IMR-90 (cell line): ENCODE data around the gene DUXB. TPM values are rescaled to one million over a fixed set of nuclear protein-coding genes. Genes with fewer than 3 reads are reported as not detected.

Source experiments
- ATAC-seq: fragments of 200-7000 bp; cut with Tn5 transposase; 2 replicates; pipeline ENCODE4 v1.9.1; 2020; ENCODE audit warnings: low read depth, mild to moderate bottlenecking, moderate library complexity
- BruUV-seq: library from RNA; stranded (reverse); fragments of 400-500 nt; replicated peaks from 2 replicates; lab custom pipeline; 2021; lab: Mats Ljungman, UMichigan
- CTCF ChIA-PET: fragments of 300-600 bp; formaldehyde crosslinking; extraction: SDS; loops from one replicate; lab custom pipeline; 2021; ENCODE audit warnings: antibody characterized with exemption; lab: Yijun Ruan, JAX
- POLR2A ChIA-PET: fragments of 300-600 bp; sonication (Branson Sonifier 250); formaldehyde crosslinking; loops from one replicate; lab custom pipeline; 2022; ENCODE audit warnings: antibody characterized with exemption; ENCODE audit not compliant: unreplicated experiment; lab: Charles Lee
- DNase-seq: peaks from one replicate; pipeline ENCODE4 v3.0.0; 2013
- H2AFZ ChIP-seq: replicated peaks from 2 replicates; pipeline ENCODE3; 2013; ENCODE audit warnings: low read length, mild to moderate bottlenecking; ENCODE audit not compliant: poor library complexity
- H2AK5ac ChIP-seq: 2 replicates; pipeline ENCODE4 v1.6.1; 2013; ENCODE audit warnings: low read depth, low read length, inconsistent platforms
- H2AK9ac ChIP-seq: replicated peaks from 2 replicates; pipeline ENCODE3; 2013; ENCODE audit warnings: mild to moderate bottlenecking, low read depth, low read length, moderate library complexity; ENCODE audit not compliant: poor library complexity
- H2BK120ac ChIP-seq: 2 replicates; pipeline ENCODE4 v1.6.1; 2013; ENCODE audit warnings: low read depth, low read length, inconsistent platforms
- H2BK15ac ChIP-seq: 3 replicates; pipeline ENCODE4 v1.6.1; 2013; ENCODE audit warnings: low read depth, low read length, inconsistent platforms
- H2BK20ac ChIP-seq: 2 replicates; pipeline ENCODE4 v1.6.1; 2013; ENCODE audit warnings: low read depth, mild to moderate bottlenecking, inconsistent platforms, low read length, moderate library complexity
- H2BK5ac ChIP-seq: 2 replicates; pipeline ENCODE4 v1.6.1; 2013; ENCODE audit warnings: mild to moderate bottlenecking, low read depth, low read length, inconsistent platforms; ENCODE audit not compliant: poor library complexity, severe bottlenecking
- H3K14ac ChIP-seq: replicated peaks from 2 replicates; pipeline ENCODE4 v1.6.1; 2013; ENCODE audit warnings: low read depth, low read length, inconsistent platforms
- H3K18ac ChIP-seq: 2 replicates; pipeline ENCODE4 v1.6.1; 2013; ENCODE audit warnings: low read depth, low read length, control low read depth
- H3K23ac ChIP-seq: 2 replicates; pipeline ENCODE4 v1.6.1; 2013; ENCODE audit warnings: low read depth, low read length, inconsistent platforms
- H3K27ac ChIP-seq: 2 replicates; pipeline ENCODE4 v1.5.1; 2013; ENCODE audit warnings: mild to moderate bottlenecking, control low read depth, low read length; ENCODE audit not compliant: insufficient read depth
- H3K27me3 ChIP-seq: 2 replicates; pipeline ENCODE4 v1.6.1; 2013; ENCODE audit warnings: low read length; ENCODE audit not compliant: control insufficient read depth, insufficient read depth
- H3K36me3 ChIP-seq: 2 replicates; pipeline ENCODE4 v1.6.1; 2013; ENCODE audit warnings: low read length, mixed read lengths; ENCODE audit not compliant: control insufficient read depth, insufficient read depth
- H3K4ac ChIP-seq: 2 replicates; pipeline ENCODE4 v1.6.1; 2013; ENCODE audit warnings: low read depth, low read length, inconsistent platforms
- H3K4me1 ChIP-seq: 2 replicates; pipeline ENCODE4 v1.6.1; 2013; ENCODE audit warnings: low read length, mixed read lengths; ENCODE audit not compliant: control insufficient read depth, insufficient read depth
- H3K4me2 ChIP-seq: 2 replicates; pipeline ENCODE4 v1.6.1; 2013; ENCODE audit warnings: low read depth, mild to moderate bottlenecking, control low read depth, low read length, moderate library complexity
- H3K4me3 ChIP-seq: 2 replicates; pipeline ENCODE4 v1.5.1; 2013; ENCODE audit warnings: low read depth, mild to moderate bottlenecking, control low read depth, low read length, moderate library complexity; ENCODE audit not compliant: insufficient read depth
- H3K56ac ChIP-seq: 2 replicates; pipeline ENCODE4 v1.6.1; 2013; ENCODE audit warnings: low read length, inconsistent platforms; ENCODE audit not compliant: insufficient read depth; ENCODE audit errors: extremely low read depth
- H3K79me1 ChIP-seq, 2 experiments: 2 replicates each; pipeline ENCODE4 v1.6.1; 2013; ENCODE audit warnings: low read length in 2 of 2, inconsistent platforms in 1 of 2, low read depth in 1 of 2
- H3K9ac ChIP-seq: 2 replicates; pipeline ENCODE4 v1.6.1; 2013; ENCODE audit warnings: low read depth, low read length, control low read depth
- H3K9me1 ChIP-seq: 2 replicates; pipeline ENCODE4 v1.6.1; 2013; ENCODE audit warnings: low read length, inconsistent platforms; ENCODE audit not compliant: insufficient read depth
- H3K9me3 ChIP-seq: 2 replicates; pipeline ENCODE4 v1.6.1; 2013; ENCODE audit warnings: low read length; ENCODE audit not compliant: control insufficient read depth, insufficient read depth
- H4K20me1 ChIP-seq: 2 replicates; pipeline ENCODE4 v1.6.1; 2013; ENCODE audit warnings: low read length, inconsistent platforms; ENCODE audit not compliant: insufficient read depth
- H4K5ac ChIP-seq: 2 replicates; pipeline ENCODE4 v1.6.1; 2013; ENCODE audit warnings: mild to moderate bottlenecking, low read depth, low read length, control low read depth
- H4K8ac ChIP-seq, 2 experiments: 2 replicates each; pipeline ENCODE4 v1.6.1; 2013; ENCODE audit warnings: low read depth in 2 of 2, low read length in 2 of 2, control low read depth in 1 of 2, inconsistent platforms in 1 of 2
- H4K91ac ChIP-seq: 2 replicates; pipeline ENCODE4 v1.6.1; 2013; ENCODE audit warnings: low read depth, low read length, inconsistent platforms; ENCODE audit not compliant: insufficient read depth
- BHLHE40 ChIP-seq: fragments of 150-350 bp; IDR thresholded peaks from 2 replicates; pipeline ENCODE4 v1.6.1; 2016; ENCODE audit warnings: mild to moderate bottlenecking, low read depth, low read length
- FOS ChIP-seq: fragments of 150-350 bp; IDR thresholded peaks from 2 replicates; pipeline ENCODE4 v1.6.1; 2016; ENCODE audit warnings: low read depth, low read length
- MXI1 ChIP-seq: IDR thresholded peaks from 2 replicates; pipeline ENCODE4 v1.6.1; 2012; ENCODE audit warnings: low read depth, mild to moderate bottlenecking, low read length, moderate library complexity, borderline replicate concordance
- POLR2A ChIP-seq: IDR thresholded peaks from 2 replicates; pipeline ENCODE4 v1.6.1; 2012; ENCODE audit warnings: mild to moderate bottlenecking, low read depth, low read length
- RCOR1 ChIP-seq: IDR thresholded peaks from 2 replicates; pipeline ENCODE4 v1.6.1; 2012; ENCODE audit warnings: mild to moderate bottlenecking, low read length, improper control_type of control experiment; ENCODE audit not compliant: insufficient replicate concordance
- SMC3 ChIP-seq: fragments of 150-350 bp; IDR thresholded peaks from 2 replicates; pipeline ENCODE4 v1.6.1; 2016; ENCODE audit warnings: low read depth, mild to moderate bottlenecking, antibody characterized with exemption, low read length, moderate library complexity
- USF2 ChIP-seq: fragments of 150-350 bp; IDR thresholded peaks from 2 replicates; pipeline ENCODE4 v1.6.1; 2017; ENCODE audit warnings: mild to moderate bottlenecking, antibody characterized with exemption, low read length, low read depth
- WGBS, 2 experiments: methylation state at CpG; one replicate each; pipeline versions ENCODE4 v1.1.5 to v1.1.7; 2013; ENCODE audit warnings: missing lambda C conversion rate in 2 of 2; ENCODE audit not compliant: insufficient read length in 1 of 2; ENCODE audit errors: extremely low coverage in 2 of 2; 5-methylcytosine and 5-hydroxymethylcytosine counted together
- dilution Hi-C: fragments of 300-500 bp; cut with HindIII; formaldehyde crosslinking; loops from one replicate; pipeline ENCODE4 v1.14.3; 2018; ENCODE audit warnings: low sequenced_read_pairs; ENCODE audit not compliant: unreplicated experiment
- in situ Hi-C: fragments of 300-500 bp; cut with MboI; formaldehyde crosslinking; loops from 3 replicates; pipeline ENCODE4 v1.14.3; 2019; ENCODE audit warnings: low sequenced_read_pairs, inconsistent platforms, mixed read lengths
- intact Hi-C: fragments of 100-400 bp; cut with micrococcal nuclease; formaldehyde crosslinking; loops from 2 replicates; pipeline ENCODE4 v1.10.0; 2022
- polyA plus RNA-seq, 3 experiments: library from polyadenylated mRNA; depleted of rRNA; stranded (reverse); fragments of >200 nt; gene quantifications; 2 replicates each; pipeline ENCODE4 v1.2.3, GENCODE V29; 2012; ENCODE audit warnings: low replicate concordance in 1 of 3
- total RNA-seq: library from RNA; depleted of rRNA; stranded (reverse); fragments of >200 nt; gene quantifications from 2 replicates; pipeline ENCODE4 v1.2.3, GENCODE V29; 2012

DUXB gene
- total and polyA plus RNA-seq, 2 of the 4 experiments (the other 2 are of a cell fraction) = not detected

DNA sequence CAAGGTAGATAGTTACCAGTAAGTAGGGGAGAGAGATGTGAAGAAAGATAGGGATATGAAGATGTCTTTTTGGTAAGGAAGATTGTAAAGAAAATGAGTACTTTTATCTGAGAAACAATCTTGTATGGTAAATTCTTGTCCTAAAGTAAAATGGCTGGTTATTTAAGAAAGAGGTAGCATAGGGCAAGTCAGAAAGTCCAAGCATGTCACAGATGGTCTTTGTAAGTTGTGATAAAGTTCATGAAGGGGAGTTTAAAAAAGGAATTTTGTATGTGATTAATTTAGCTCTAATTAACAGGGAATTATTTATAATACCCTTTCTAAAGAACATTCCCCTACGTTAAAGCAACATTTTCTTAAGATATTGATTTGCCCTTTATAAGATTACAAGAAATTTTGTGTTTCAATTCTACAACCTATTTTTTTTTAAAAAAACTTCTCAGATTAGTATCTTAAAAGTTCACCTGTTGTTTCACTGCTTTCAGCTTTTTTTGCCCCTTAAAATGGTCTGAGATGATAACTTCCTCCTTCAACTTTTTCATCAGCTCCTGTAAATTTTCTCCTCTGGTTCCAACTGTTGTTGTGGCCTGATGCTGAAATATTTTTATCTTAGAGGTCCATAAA lies 41.3 kb upstream of the DUXB start:
- Histone ChIP-seq H4K8ac (no peak overlapping the region), H3K4ac (no peak overlapping the region), H3K56ac (no peak overlapping the region), H3K9ac (no peak overlapping the region), H2BK20ac (no peak overlapping the region), H2AK5ac (no peak overlapping the region), H2BK120ac (no peak overlapping the region), H3K14ac (no peak overlapping the region), H3K36me3 (no peaks in the 10 kb centered on the region), H3K27ac (no peak overlapping the region), H3K4me2 (no peak overlapping the region), H2BK5ac (no peak overlapping the region), H3K4me1 (no peaks in the 10 kb centered on the region), H3K9me3 (peaks cover 9% of the 10 kb centered on the region), H3K18ac (no peak overlapping the region), H3K9me1 (no peaks in the 10 kb centered on the region), H3K79me1 (no peaks in the 10 kb centered on the region), H4K91ac (no peak overlapping the region), H4K5ac (no peak overlapping the region), H4K20me1 (no peaks in the 10 kb centered on the region), H3K27me3 (peaks cover under 1% of the 10 kb centered on the region), H2AFZ (no peak overlapping the region), H3K4me3 (no peak overlapping the region), H3K23ac (no peak overlapping the region), H2AK9ac (no peak overlapping the region), H2BK15ac (no peak overlapping the region)
- ChIA-PET CTCF (no interaction called here), POLR2A (interaction anchor here (0.7 kb wide), 1 partner anchor 95 kb away, joined by 9 read pairs; the partner anchor contains the start of genes KARS1 and TERF2IP)
- intact Hi-C loops = no loop called here
- in situ Hi-C loops = no loop called here
- no CpG with 5 or more reads among the region's 1 CpG for WGBS, 2 experiments
- ATAC-seq = no peak
- BruUV-seq = no TSS peak
- dilution Hi-C loops = no loop called here
- DNase-seq = no peak
- TF ChIP-seq POLR2A (no peak), SMC3 (no peak), USF2 (no peak), FOS (no peak), RCOR1 (no peak), MXI1 (no peak), BHLHE40 (no peak)
